Breast epithelium (tissue), 4 donors: Measurements from ENCODE around the gene LDLRAD4. TPM values are rescaled to one million over a fixed set of nuclear protein-coding genes. Genes with fewer than 3 reads are reported as not detected.
"Not testable (repeated sequence)": the region's sequence is repeated elsewhere in the genome, so short reads cannot be mapped to it uniquely, and the experiment has no call there.

Experiments used
- DNase-seq, 2 donors: peaks; one replicate each; pipeline ENCODE4 v3.0.0-alpha.2; 2019; ENCODE audit warnings: low spot score in 2 of 2
- H3K27ac ChIP-seq, 2 donors: fragments of 200-600 bp; sonication (generic) in 1 of 2; one replicate each; pipeline ENCODE4 v1.5.1; 2016 to 2019; ENCODE audit warnings: mild to moderate bottlenecking in 1 of 2
- H3K27me3 ChIP-seq, 2 donors: fragments of 200-600 bp; sonication (generic) in 1 of 2; one replicate each; pipeline versions ENCODE4 v1.5.1 to v1.6.0; 2017 to 2019; ENCODE audit warnings: control low read depth in 1 of 2, mild to moderate bottlenecking in 1 of 2
- H3K36me3 ChIP-seq: fragments of 200-600 bp; one replicate; pipeline ENCODE4 v1.5.1; 2019
- H3K4me1 ChIP-seq, 2 donors: fragments of 200-600 bp; sonication (generic); one replicate each; pipeline ENCODE4 v1.5.1; 2016 to 2019; ENCODE audit warnings: control low read depth in 1 of 2
- H3K4me3 ChIP-seq, 3 donors: fragments of 200-600 bp; sonication (generic); 1 replicate in 2 of 3; 2 replicates in 1 of 3; pipeline ENCODE4 v1.5.1; 2016 to 2019; ENCODE audit warnings: mild to moderate bottlenecking in 3 of 3, moderate library complexity in 2 of 3
- H3K9me3 ChIP-seq, 2 donors: fragments of 200-600 bp; sonication (generic) in 1 of 2; one replicate each; pipeline ENCODE4 v1.5.1; 2016 to 2019; ENCODE audit warnings: control low read depth in 1 of 2
- POLR2A ChIP-seq: fragments of 450-650 bp; IDR thresholded peaks from one replicate; pipeline ENCODE4 v1.6.1; 2016; ENCODE audit warnings: antibody characterized with exemption, mild to moderate bottlenecking, moderate library complexity
- POLR2AphosphoS5 ChIP-seq, 3 donors: sonication (generic); formaldehyde crosslinking; IDR thresholded peaks; one replicate each; pipeline ENCODE4 v1.6.1; 2017; ENCODE audit warnings: antibody characterized with exemption in 3 of 3
- intact Hi-C: fragments of 100-400 bp; cut with DNase I; formaldehyde crosslinking; loops from one replicate; pipeline ENCODE4 v1.15.1; 2023; ENCODE audit warnings: low total_unique reads
- total RNA-seq, 3 donors: library from RNA; depleted of rRNA; stranded (reverse); fragments of >200 nt; gene quantifications; one replicate each; pipeline ENCODE4 v1.1.0, GENCODE V29; 2016
- TF ChIP-seq, protein P1 (sequence below), 3 donors: fragments of 450-650 bp; IDR thresholded peaks; one replicate each; pipeline ENCODE4 v1.5.1; 2016 to 2017; ENCODE audit warnings: antibody characterized with exemption in 3 of 3, mild to moderate bottlenecking in 3 of 3, moderate library complexity in 3 of 3

Gene LDLRAD4
- total RNA-seq, 3 donors from 2014 or later, result 28.5 to 94.3 (median 42.9) TPM

DNA sequence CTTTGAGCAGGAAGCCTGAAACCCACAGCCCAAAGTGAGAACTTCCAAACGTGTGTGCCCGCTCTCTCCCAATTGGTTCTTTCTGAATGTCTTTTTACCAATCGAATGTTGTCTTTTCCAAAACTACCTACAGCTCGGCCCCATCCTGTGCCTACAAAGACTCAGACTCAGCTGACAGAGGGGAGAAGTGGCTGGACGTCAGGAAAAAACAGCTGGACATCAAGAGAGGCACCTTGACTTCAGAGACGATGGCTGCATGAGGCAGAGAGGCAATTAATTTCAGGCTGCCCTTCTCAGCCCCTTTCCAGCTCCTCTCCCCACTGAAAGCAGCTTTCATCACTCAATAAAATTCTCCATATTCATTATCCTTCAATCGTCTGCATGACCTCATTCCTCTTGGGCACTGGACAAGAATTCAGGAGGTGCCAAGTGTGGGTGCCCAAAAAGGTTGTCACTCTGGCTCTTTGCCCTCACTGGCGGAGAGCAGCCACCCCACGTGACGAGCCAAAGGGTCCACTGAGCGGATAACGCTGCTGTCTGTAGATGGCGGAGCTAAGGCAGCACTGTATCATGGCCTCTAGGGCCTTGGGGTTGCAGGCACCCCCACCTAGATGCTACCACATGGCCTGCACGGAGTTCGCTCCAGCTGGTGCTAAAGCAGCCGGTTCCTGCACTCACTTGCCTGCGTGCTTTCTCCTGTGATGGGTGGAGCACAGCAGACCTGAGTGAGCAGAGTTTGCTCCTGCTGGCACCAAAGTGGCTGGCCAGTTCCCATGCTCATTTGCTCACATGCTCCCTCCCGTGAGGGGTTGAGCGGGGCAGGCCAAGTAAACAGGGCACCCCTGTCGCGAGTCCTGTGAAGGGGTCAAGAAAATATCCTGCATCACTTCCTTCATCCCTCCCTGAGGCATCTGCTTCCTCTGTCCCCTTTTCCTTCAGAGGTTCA, 469.9 kb downstream of the LDLRAD4 start:
- H3K27ac ChIP-seq, result no peak overlapping the region
- no peak for TF ChIP-seq POLR2AphosphoS5 (IDR thresholded peaks at IDR 0.05)
- TF ChIP-seq POLR2A, result no peak
- TF ChIP-seq, protein P1, sequence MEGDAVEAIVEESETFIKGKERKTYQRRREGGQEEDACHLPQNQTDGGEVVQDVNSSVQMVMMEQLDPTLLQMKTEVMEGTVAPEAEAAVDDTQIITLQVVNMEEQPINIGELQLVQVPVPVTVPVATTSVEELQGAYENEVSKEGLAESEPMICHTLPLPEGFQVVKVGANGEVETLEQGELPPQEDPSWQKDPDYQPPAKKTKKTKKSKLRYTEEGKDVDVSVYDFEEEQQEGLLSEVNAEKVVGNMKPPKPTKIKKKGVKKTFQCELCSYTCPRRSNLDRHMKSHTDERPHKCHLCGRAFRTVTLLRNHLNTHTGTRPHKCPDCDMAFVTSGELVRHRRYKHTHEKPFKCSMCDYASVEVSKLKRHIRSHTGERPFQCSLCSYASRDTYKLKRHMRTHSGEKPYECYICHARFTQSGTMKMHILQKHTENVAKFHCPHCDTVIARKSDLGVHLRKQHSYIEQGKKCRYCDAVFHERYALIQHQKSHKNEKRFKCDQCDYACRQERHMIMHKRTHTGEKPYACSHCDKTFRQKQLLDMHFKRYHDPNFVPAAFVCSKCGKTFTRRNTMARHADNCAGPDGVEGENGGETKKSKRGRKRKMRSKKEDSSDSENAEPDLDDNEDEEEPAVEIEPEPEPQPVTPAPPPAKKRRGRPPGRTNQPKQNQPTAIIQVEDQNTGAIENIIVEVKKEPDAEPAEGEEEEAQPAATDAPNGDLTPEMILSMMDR (IDR thresholded peaks at IDR 0.05), result no peak
- H3K9me3 ChIP-seq, result no peaks in the 10 kb centered on the region
- no peaks in the 10 kb centered on the region for H3K36me3 ChIP-seq
- H3K4me1 ChIP-seq, result no peaks in the 10 kb centered on the region
- no peaks in the 10 kb centered on the region for H3K27me3 ChIP-seq
- DNase-seq, result no peak
- intact Hi-C loops, result no loop called here
- H3K4me3 ChIP-seq, result no peak overlapping the region

DNA sequence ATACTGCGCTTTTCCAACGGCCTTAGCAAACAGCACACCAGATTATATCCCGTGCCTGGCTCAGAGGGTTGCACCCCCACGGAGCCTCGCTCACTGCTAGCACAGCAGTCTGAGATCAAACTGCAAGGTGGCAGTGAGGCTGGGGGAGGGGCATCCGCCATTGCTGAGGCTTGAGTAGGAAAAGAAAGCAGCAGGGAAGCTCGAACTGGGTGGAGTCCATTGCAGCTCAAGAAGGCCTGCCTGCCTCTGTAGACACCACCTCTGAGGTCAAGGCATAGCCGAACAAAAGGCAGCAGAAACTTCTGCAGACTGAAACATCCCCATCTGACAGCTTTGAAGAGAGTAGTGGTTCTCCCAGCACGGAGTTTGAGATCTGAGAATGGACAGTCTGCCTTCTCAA, 471.5 kb downstream of the LDLRAD4 start:
- intact Hi-C loops, DNase-seq, H3K36me3 ChIP-seq: not testable (repeated sequence)

DNA sequence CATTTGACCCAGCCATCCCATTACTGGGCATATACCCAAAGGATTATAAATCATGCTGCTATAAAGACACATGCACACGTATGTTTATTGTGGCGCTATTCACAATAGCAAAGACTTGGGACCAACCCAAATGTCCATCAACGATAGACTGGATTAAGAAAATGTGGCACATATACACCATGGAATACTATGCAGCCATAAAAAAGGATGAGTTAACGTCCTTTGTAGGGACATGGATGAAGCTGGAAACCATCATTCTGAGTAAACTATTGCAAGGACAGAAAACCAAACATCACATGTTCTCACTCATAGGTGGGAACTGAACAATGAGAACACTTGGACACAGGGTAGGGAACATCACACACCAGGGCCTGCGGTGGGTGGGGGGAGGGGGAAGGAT, 476.8 kb downstream of the LDLRAD4 start:
- H3K9me3 ChIP-seq, result not testable (repeated sequence)

More for the DNA sequence above, 471.5 kb downstream of the LDLRAD4 start:
- H3K27me3 ChIP-seq, H3K4me3 ChIP-seq, H3K27ac ChIP-seq, H3K4me1 ChIP-seq, H3K9me3 ChIP-seq: not testable (repeated sequence)

DNA sequence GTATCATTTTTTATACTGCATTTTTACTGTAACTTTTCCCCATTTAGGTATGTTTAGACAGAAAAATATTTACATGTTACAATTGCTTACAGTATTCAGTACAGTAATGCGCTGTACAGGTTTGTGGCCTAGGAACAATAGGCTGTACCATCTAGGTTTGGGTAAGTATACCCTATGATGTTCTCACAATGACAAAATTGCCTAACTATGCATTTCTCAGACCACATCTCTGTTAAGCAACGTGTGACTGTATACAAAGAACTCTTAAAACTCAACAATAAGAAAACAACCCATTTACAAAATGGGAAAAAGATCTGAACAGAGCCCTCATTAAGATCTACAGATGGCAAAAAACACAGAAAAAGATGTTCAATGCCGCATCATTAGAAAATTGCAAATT, 478.4 kb downstream of the LDLRAD4 start:
- H3K4me3 ChIP-seq, result no peak overlapping the region
- no peaks in the 10 kb centered on the region for H3K27me3 ChIP-seq
- TF ChIP-seq, protein P1 (IDR thresholded peaks at IDR 0.05), result no peak
- TF ChIP-seq POLR2A (no peak), POLR2AphosphoS5 (IDR thresholded peaks at IDR 0.05) (no peak)
- H3K27ac ChIP-seq, result no peak overlapping the region
- DNase-seq, result no peak
- peaks cover 14% of the 10 kb centered on the region in 2 donors for H3K9me3 ChIP-seq
- intact Hi-C loops, result no loop called here
- no peaks in the 10 kb centered on the region for H3K4me1 ChIP-seq
- no peaks in the 10 kb centered on the region for H3K36me3 ChIP-seq

More for the DNA sequence above, 476.8 kb downstream of the LDLRAD4 start:
- H3K4me3 ChIP-seq, intact Hi-C loops, H3K36me3 ChIP-seq, H3K4me1 ChIP-seq, H3K27ac ChIP-seq, DNase-seq, H3K27me3 ChIP-seq: not testable (repeated sequence)

DNA sequence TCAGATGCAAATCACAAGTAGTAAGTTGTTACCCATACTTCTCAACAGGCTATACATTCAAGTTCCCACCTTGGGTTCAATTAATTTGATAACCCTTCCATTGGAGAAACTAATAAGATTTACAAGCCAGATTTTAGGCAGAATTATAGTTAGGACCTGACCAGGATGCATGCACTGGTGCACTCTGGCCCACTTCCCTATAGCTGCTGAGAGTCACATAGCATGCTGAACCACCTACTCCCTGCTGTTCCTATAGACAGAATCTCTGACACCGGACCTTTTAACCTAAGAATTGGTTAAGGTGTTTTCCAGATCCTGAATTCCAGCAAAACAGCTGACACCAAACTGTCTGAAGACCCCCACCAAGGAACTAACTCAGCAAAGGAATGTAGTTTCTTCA, 481.6 kb downstream of the LDLRAD4 start:
- H3K4me1 ChIP-seq, result no peaks in the 10 kb centered on the region
- no peak for DNase-seq
- no peaks in the 10 kb centered on the region for H3K36me3 ChIP-seq
- H3K27ac ChIP-seq, result no peak overlapping the region
- no peak overlapping the region for H3K4me3 ChIP-seq
- no peak for TF ChIP-seq POLR2AphosphoS5 (IDR thresholded peaks at IDR 0.05)
- TF ChIP-seq, protein P1 (IDR thresholded peaks at IDR 0.05), result no peak
- no peak for TF ChIP-seq POLR2A
- H3K9me3 ChIP-seq, result peaks cover 18 to 23% of the 10 kb centered on the region in 2 donors
- intact Hi-C loops, result no loop called here
- H3K27me3 ChIP-seq, result no peaks in the 10 kb centered on the region

Other genes starting within 250 kb of the LDLRAD4 start
- gene CEP192, start 227.4 kb upstream of the LDLRAD4 start, total RNA-seq, result 10 to 100 TPM; 19.8 to 38.6 (median 23.9) TPM